GM23338 (cell line): ENCODE measurements around the gene OSCAR. TPM values are rescaled to one million over a fixed set of nuclear protein-coding genes. Genes with fewer than 3 reads are reported as not detected.

ENCODE experiments used
- ATAC-seq: fragments of 200-7000 bp; cut with Tn5 transposase; 3 replicates; pipeline ENCODE4 v1.9.1; 2020
- DNase-seq: peaks from one replicate; pipeline ENCODE4 v3.0.0-alpha.2; 2015; ENCODE audit warnings: low spot score
- H2AFZ ChIP-seq: fragments of 200-600 bp; sonication (generic); 2 replicates; pipeline ENCODE4 v1.8.0; 2016; ENCODE audit warnings: antibody characterized with exemption, mild to moderate bottlenecking, moderate library complexity
- H3F3A ChIP-seq: fragments of 200-600 bp; sonication (generic); replicated peaks from 2 replicates; pipeline ENCODE4 v1.8.0; 2017; ENCODE audit warnings: antibody characterized with exemption, mixed run types, low read depth
- H3K27ac ChIP-seq: fragments of 200-600 bp; sonication (generic); 2 replicates; pipeline ENCODE4 v1.6.1; 2016; ENCODE audit warnings: low read depth
- H3K27me3 ChIP-seq: fragments of 200-600 bp; sonication (generic); 2 replicates; pipeline ENCODE4 v1.8.0; 2016; ENCODE audit warnings: mild to moderate bottlenecking, mixed run types, moderate library complexity; ENCODE audit not compliant: insufficient read depth
- H3K36me3 ChIP-seq: fragments of 200-600 bp; sonication (generic); 2 replicates; pipeline ENCODE4 v1.8.0; 2016; ENCODE audit warnings: mild to moderate bottlenecking; ENCODE audit not compliant: insufficient read depth
- H3K4me1 ChIP-seq: fragments of 200-600 bp; sonication (generic); 2 replicates; pipeline ENCODE4 v1.8.0; 2016; ENCODE audit warnings: mild to moderate bottlenecking, moderate library complexity; ENCODE audit not compliant: insufficient read depth
- H3K4me2 ChIP-seq: fragments of 200-600 bp; sonication (generic); 2 replicates; pipeline ENCODE4 v1.7.1; 2017; ENCODE audit warnings: mixed run types
- H3K4me3 ChIP-seq: fragments of 200-600 bp; sonication (generic); 2 replicates; pipeline ENCODE4 v1.6.1; 2016; ENCODE audit warnings: mixed run types
- H3K79me2 ChIP-seq: fragments of 200-600 bp; sonication (generic); replicated peaks from 2 replicates; pipeline ENCODE4 v1.8.0; 2017; ENCODE audit warnings: mild to moderate bottlenecking; ENCODE audit not compliant: insufficient read depth
- H3K9me2 ChIP-seq: fragments of 200-600 bp; sonication (generic); 2 replicates; pipeline ENCODE4 v1.8.0; 2017; ENCODE audit not compliant: insufficient read depth
- H4K20me1 ChIP-seq: fragments of 200-600 bp; sonication (generic); replicated peaks from 2 replicates; pipeline ENCODE4 v1.8.0; 2017; ENCODE audit warnings: mild to moderate bottlenecking; ENCODE audit not compliant: insufficient read depth
- H3K27ac Mint-ChIP-seq: 2 replicates; pipeline ENCODE4 v1.8.0; 2020; ENCODE audit warnings: inconsistent platforms, mild to moderate bottlenecking, moderate library complexity, mixed read lengths
- H3K27me3 Mint-ChIP-seq: 3 replicates; pipeline ENCODE4 v1.8.0; 2022; ENCODE audit warnings: low read depth, mild to moderate bottlenecking, moderate library complexity, mixed read lengths, inconsistent platforms; ENCODE audit not compliant: insufficient read depth, poor library complexity
- H3K36me3 Mint-ChIP-seq: 3 replicates; pipeline ENCODE4 v1.8.0; 2021; ENCODE audit warnings: low read depth, mild to moderate bottlenecking, inconsistent platforms, moderate library complexity, mixed read lengths
- H3K4me1 Mint-ChIP-seq: 3 replicates; pipeline ENCODE4 v1.8.0; 2020; ENCODE audit warnings: mild to moderate bottlenecking, inconsistent platforms, mixed read lengths
- H3K4me3 Mint-ChIP-seq: 3 replicates; pipeline ENCODE4 v1.8.0; 2021; ENCODE audit warnings: moderate library complexity, mild to moderate bottlenecking, inconsistent platforms, mixed read lengths
- H3K9me3 Mint-ChIP-seq: 3 replicates; pipeline ENCODE4 v1.8.0; 2020; ENCODE audit warnings: moderate library complexity, mild to moderate bottlenecking, inconsistent platforms, mixed read lengths
- CREB1 ChIP-seq: fragments of 250-450 bp; sonication (Bioruptor Pico); IDR thresholded peaks from 2 replicates; pipeline ENCODE4 v1.5.0; 2020; ENCODE audit warnings: low read depth, mild to moderate bottlenecking, moderate library complexity
- CTCF ChIP-seq, 2 experiments: fragments of 200-600 bp in 1 of 2; sonication (generic) in 1 of 2; conservative IDR thresholded peaks; 2 replicates each; pipeline versions ENCODE4 v1.5.1 to v1.6.1; 2016 to 2017; ENCODE audit warnings: antibody characterized with exemption in 2 of 2, low read depth in 2 of 2, mild to moderate bottlenecking in 2 of 2, moderate library complexity in 1 of 2
- ETS1 ChIP-seq: IDR thresholded peaks from 2 replicates; pipeline ENCODE4 v1.6.1; 2016; ENCODE audit warnings: antibody characterized with exemption
- EZH2 ChIP-seq: fragments of 200-600 bp; sonication (generic); IDR thresholded peaks from one replicate; pipeline ENCODE4 v1.8.0; 2017; ENCODE audit warnings: antibody characterized with exemption, mild to moderate bottlenecking, low read depth; ENCODE audit not compliant: unreplicated experiment
- EZH2phosphoT487 ChIP-seq: fragments of 200-600 bp; sonication (generic); IDR thresholded peaks from one replicate; pipeline ENCODE4 v1.8.1; 2018; ENCODE audit warnings: antibody characterized with exemption; ENCODE audit not compliant: unreplicated experiment
- JUNB ChIP-seq: IDR thresholded peaks from one replicate; pipeline ENCODE4 v1.6.1; 2016; ENCODE audit warnings: antibody characterized with exemption; ENCODE audit not compliant: unreplicated experiment
- NANOG ChIP-seq: IDR thresholded peaks from 2 replicates; pipeline ENCODE4 v1.6.1; 2016; ENCODE audit warnings: antibody characterized with exemption, borderline replicate concordance
- POLR2AphosphoS5 ChIP-seq: IDR thresholded peaks from 2 replicates; pipeline ENCODE4 v1.6.1; 2016; ENCODE audit warnings: antibody characterized with exemption, low read depth
- REST ChIP-seq: IDR thresholded peaks from one replicate; pipeline ENCODE4 v1.6.1; 2018; ENCODE audit warnings: antibody characterized with exemption; ENCODE audit not compliant: unreplicated experiment
- STAT1 ChIP-seq: IDR thresholded peaks from one replicate; pipeline ENCODE4 v1.6.1; 2016; ENCODE audit warnings: antibody characterized with exemption; ENCODE audit not compliant: unreplicated experiment
- ZNF114 ChIP-seq: fragments of 250-450 bp; sonication (Bioruptor Pico); IDR thresholded peaks from 2 replicates; pipeline ENCODE4 v1.5.0; 2020; ENCODE audit warnings: mild to moderate bottlenecking, moderate library complexity
- ZNF331 ChIP-seq: fragments of 250-450 bp; sonication (Bioruptor Pico); IDR thresholded peaks from 2 replicates; pipeline ENCODE4 v1.5.0; 2020; ENCODE audit warnings: low read depth, mild to moderate bottlenecking, moderate library complexity
- ZNF462 ChIP-seq: fragments of 250-450 bp; sonication (Bioruptor Pico); IDR thresholded peaks from 2 replicates; pipeline ENCODE4 v1.5.0; 2020; ENCODE audit warnings: mild to moderate bottlenecking, moderate library complexity
- polyA plus RNA-seq: library from polyadenylated mRNA; unstranded; fragments of >200 nt; fragmentation: Nextera tagmentation; extraction: Ambion mirVana; gene quantifications from 2 replicates; pipeline ENCODE4 v1.2.1, GENCODE V29; 2016
- total RNA-seq: library from RNA; depleted of rRNA; stranded (reverse); fragments of >200 nt; shearing (Covaris generic); gene quantifications from 2 replicates; pipeline ENCODE4 v1.2.3, GENCODE V29; 2014

Gene OSCAR
- total and polyA plus RNA-seq, 2 experiments from 2014 or later = 0.31 to 1.6 TPM

- no peak overlapping the region for H3K4me3 Mint-ChIP-seq
- Histone ChIP-seq H3K36me3 (peaks cover 7% of the 10 kb centered on the region; the same call in 1 of the 2 replicates), H3K4me3 (no peak overlapping the region), H3K4me1 (no peaks in the 10 kb centered on the region), H2AFZ (no peak overlapping the region), H3K27ac (no peak overlapping the region), H3K4me2 (no peak overlapping the region), H3K79me2 (no peaks in the 10 kb centered on the region), H4K20me1 (no peaks in the 10 kb centered on the region; the same call in 1 of the 2 replicates), H3K27me3 (no peaks in the 10 kb centered on the region), H3K9me2 (no peaks in the 10 kb centered on the region), H3F3A (0 out of 2 replicates have a peak, but pooled peaks cover 4% of the 10 kb centered on the region)
- DNase-seq (no peak), ATAC-seq (no peak)
- H3K4me1 Mint-ChIP-seq = no peaks in the 10 kb centered on the region
- peaks cover 48% of the 10 kb centered on the region for H3K36me3 Mint-ChIP-seq
- H3K27ac Mint-ChIP-seq = no peak overlapping the region
- H3K9me3 Mint-ChIP-seq = no peaks in the 10 kb centered on the region
- TF ChIP-seq CREB1 = no peak
- no peak for TF ChIP-seq POLR2AphosphoS5
- no peak for TF ChIP-seq STAT1
- TF ChIP-seq JUNB = no peak
- no peak for TF ChIP-seq REST
- no peak for TF ChIP-seq NANOG
- TF ChIP-seq ZNF114 (CRISPR knock-in tag) = no peak
- TF ChIP-seq ZNF331 (CRISPR knock-in tag) = no peak
- no peak for TF ChIP-seq EZH2
- TF ChIP-seq EZH2phosphoT487 = no peak
- TF ChIP-seq ETS1 = no peak
- no peak for TF ChIP-seq ZNF462 (CRISPR knock-in tag)
- no peak for TF ChIP-seq CTCF (conservative IDR thresholded peaks at IDR 0.05; ENCODE audit: low read depth in 2 of 2)
- H3K27me3 Mint-ChIP-seq = peaks cover 12% of the 10 kb centered on the region
These were observed 28.4 kb upstream of the OSCAR start for GRCh38 chr19:54128796-54129616.
